Measurements from ENCODE around the gene DDX54.

DNA sequence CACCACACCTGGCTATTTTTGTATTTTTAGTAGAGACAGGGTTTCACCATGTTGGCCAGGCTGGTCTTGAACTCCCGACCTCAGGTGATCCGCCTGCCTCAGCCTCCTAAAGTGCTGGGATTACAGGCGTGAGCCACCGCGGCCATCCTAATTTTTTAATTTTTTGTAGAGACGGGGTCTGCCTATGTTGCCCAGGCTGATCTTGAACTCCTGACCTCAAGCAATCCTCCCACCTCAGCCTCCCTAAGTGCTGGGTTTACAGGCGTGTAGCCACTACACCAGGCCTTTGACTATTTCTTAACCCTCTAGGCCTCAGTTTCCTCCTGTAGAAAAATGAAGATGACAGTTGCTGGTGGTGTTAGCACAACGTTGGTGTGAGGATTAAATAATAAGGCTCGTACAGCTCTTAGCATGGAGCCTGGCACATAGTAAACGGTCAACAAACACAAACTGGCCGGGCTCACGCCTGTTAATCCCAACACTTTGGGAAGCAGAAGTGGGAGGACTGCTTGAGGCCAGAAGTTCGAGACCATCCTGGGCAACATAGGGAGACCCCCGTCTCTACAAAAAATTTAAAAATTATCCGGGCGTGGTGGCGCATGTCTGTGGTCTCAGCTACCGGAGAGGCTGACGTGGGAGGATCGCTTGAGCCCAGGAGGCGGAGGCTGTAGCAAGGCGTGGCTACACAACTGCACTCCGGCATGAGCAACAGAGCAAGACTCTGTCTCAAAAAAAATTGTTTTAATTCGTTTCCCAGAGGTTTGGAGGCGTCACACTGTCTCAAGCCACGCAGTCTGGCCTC lies 979 bp downstream of the DDX54 start:
- TF ChIP-seq FOXP1 (CRISPR knock-in tag; IDR thresholded peaks at IDR 0.05; ENCODE audit: borderline replicate concordance) = no peak
- TF ChIP-seq, protein P1, sequence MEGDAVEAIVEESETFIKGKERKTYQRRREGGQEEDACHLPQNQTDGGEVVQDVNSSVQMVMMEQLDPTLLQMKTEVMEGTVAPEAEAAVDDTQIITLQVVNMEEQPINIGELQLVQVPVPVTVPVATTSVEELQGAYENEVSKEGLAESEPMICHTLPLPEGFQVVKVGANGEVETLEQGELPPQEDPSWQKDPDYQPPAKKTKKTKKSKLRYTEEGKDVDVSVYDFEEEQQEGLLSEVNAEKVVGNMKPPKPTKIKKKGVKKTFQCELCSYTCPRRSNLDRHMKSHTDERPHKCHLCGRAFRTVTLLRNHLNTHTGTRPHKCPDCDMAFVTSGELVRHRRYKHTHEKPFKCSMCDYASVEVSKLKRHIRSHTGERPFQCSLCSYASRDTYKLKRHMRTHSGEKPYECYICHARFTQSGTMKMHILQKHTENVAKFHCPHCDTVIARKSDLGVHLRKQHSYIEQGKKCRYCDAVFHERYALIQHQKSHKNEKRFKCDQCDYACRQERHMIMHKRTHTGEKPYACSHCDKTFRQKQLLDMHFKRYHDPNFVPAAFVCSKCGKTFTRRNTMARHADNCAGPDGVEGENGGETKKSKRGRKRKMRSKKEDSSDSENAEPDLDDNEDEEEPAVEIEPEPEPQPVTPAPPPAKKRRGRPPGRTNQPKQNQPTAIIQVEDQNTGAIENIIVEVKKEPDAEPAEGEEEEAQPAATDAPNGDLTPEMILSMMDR (IDR thresholded peaks at IDR 0.05) = no peak
- TF ChIP-seq, protein P2, sequence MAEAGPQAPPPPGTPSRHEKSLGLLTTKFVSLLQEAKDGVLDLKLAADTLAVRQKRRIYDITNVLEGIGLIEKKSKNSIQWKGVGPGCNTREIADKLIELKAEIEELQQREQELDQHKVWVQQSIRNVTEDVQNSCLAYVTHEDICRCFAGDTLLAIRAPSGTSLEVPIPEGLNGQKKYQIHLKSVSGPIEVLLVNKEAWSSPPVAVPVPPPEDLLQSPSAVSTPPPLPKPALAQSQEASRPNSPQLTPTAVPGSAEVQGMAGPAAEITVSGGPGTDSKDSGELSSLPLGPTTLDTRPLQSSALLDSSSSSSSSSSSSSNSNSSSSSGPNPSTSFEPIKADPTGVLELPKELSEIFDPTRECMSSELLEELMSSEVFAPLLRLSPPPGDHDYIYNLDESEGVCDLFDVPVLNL (CRISPR knock-in tag; IDR thresholded peaks at IDR 0.05; ENCODE audit: borderline replicate concordance, low read depth) = no peak
- TF ChIP-seq, protein P3, sequence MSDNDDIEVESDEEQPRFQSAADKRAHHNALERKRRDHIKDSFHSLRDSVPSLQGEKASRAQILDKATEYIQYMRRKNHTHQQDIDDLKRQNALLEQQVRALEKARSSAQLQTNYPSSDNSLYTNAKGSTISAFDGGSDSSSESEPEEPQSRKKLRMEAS (CRISPR knock-in tag; IDR thresholded peaks at IDR 0.05) = no peak
- TF ChIP-seq NR3C1 (CRISPR knock-in tag; conservative IDR thresholded peaks at IDR 0.05; ENCODE audit: low read depth) = no peak

All from WTC11 (cell line).